Measurements from ENCODE around the gene ZCCHC2.

Gene ZCCHC2

GRCh38 chr18:62487161-62487560 is 35.7 kb upstream of the ZCCHC2 start:
- no peak for DNase-seq (ENCODE audit: low read depth)
- H3K4me3 ChIP-seq (ENCODE audit: low read length): no peak overlapping the region
- no peak for TF ChIP-seq CTCF (IDR thresholded peaks at IDR 0.05; ENCODE audit: insufficient read depth, low read depth, low read length, missing control alignments)

- TF ChIP-seq CTCF (IDR thresholded peaks at IDR 0.05; ENCODE audit: insufficient read depth, low read depth, low read length, missing control alignments): no peak
- DNase-seq (ENCODE audit: low read depth): no peak
- H3K4me3 ChIP-seq (ENCODE audit: low read length): no peak overlapping the region
These were observed 31.7 kb upstream of the ZCCHC2 start for GRCh38 chr18:62490967-62491695.

GRCh38 chr18:62493033-62493862 is 29.6 kb upstream of the ZCCHC2 start:
- no peak for TF ChIP-seq CTCF (IDR thresholded peaks at IDR 0.05; ENCODE audit: insufficient read depth, low read depth, low read length, missing control alignments)
- no peak overlapping the region for H3K4me3 ChIP-seq (ENCODE audit: low read length)
- no peak for DNase-seq (ENCODE audit: low read depth)

- DNase-seq (ENCODE audit: low read depth): no peak
- no peak for TF ChIP-seq CTCF (IDR thresholded peaks at IDR 0.05; ENCODE audit: insufficient read depth, low read depth, low read length, missing control alignments)
- no peak overlapping the region for H3K4me3 ChIP-seq (ENCODE audit: low read length)
These were observed 28.1 kb upstream of the ZCCHC2 start for GRCh38 chr18:62494764-62495163.

GRCh38 chr18:62496262-62496661 is 26.6 kb upstream of the ZCCHC2 start:
- no peak for TF ChIP-seq CTCF (IDR thresholded peaks at IDR 0.05; ENCODE audit: insufficient read depth, low read depth, low read length, missing control alignments)
- no peak for DNase-seq (ENCODE audit: low read depth)
- no peak overlapping the region for H3K4me3 ChIP-seq (ENCODE audit: low read length)

- TF ChIP-seq CTCF (IDR thresholded peaks at IDR 0.05; ENCODE audit: insufficient read depth, low read depth, low read length, missing control alignments): no peak
- no peak overlapping the region for H3K4me3 ChIP-seq (ENCODE audit: low read length)
- no peak for DNase-seq (ENCODE audit: low read depth)
These were observed 25.5 kb upstream of the ZCCHC2 start for GRCh38 chr18:62497190-62497772.
